A549 (cell line): ENCODE measurements around the gene ARHGAP32. TPM values are rescaled to one million over a fixed set of nuclear protein-coding genes. Genes with fewer than 3 reads are reported as not detected.
A peak's percentile ranks its signal among the peaks of the same experiment; 100 is the strongest.

ENCODE experiments used
- ATAC-seq, 2 experiments: fragments of 200-7000 bp in 1 of 2; fragments of >200 bp in 1 of 2; cut with Nextera tagmentation in 1 of 2; cut with Tn5 transposase in 1 of 2; 3 replicates each; pipeline versions ENCODE4 v1.8.0 to v1.9.1; 2018 to 2020; ENCODE audit warnings: mild to moderate bottlenecking in 1 of 2, moderate library complexity in 1 of 2
- CTCF ChIA-PET: fragments of 300-600 bp; sonication (Branson Sonifier 250); formaldehyde crosslinking; extraction: SDS; loops from one replicate; lab custom pipeline; 2021; ENCODE audit warnings: antibody characterized with exemption, inconsistent platforms; lab: Yijun Ruan, JAX
- POLR2A ChIA-PET: fragments of 350-600 bp; formaldehyde crosslinking; extraction: SDS; loops from one replicate; lab custom pipeline; 2021; ENCODE audit warnings: antibody characterized with exemption, inconsistent platforms; lab: Yijun Ruan, JAX
- DNase-seq, 2 experiments: peaks; one replicate each; pipeline versions ENCODE4 v3.0.0 to v3.0.0-alpha.2; 2011 to 2016; ENCODE audit warnings: low read depth in 1 of 2, low spot score in 1 of 2
- FAIRE-seq: peaks from 2 replicates; lab custom pipeline; 2011; peaks lifted over from hg19 to GRCh38; lab: Jason Lieb, UNC
- H3K27ac ChIP-seq, 2 experiments: fragments of >200 bp; sonication (Bioruptor Twin); formaldehyde crosslinking; 3 replicates each; pipeline ENCODE4 v1.5.1; 2016 to 2017
- H3K4me1 ChIP-seq: fragments of >200 bp; sonication (Bioruptor Twin); formaldehyde crosslinking; 3 replicates; pipeline ENCODE4 v1.6.1; 2016
- H3K4me2 ChIP-seq: fragments of >200 bp; sonication (Bioruptor Twin); formaldehyde crosslinking; 3 replicates; pipeline ENCODE4 v1.6.1; 2016
- H3K4me3 ChIP-seq: fragments of >200 bp; sonication (Bioruptor Twin); formaldehyde crosslinking; 3 replicates; pipeline ENCODE4 v1.5.1; 2016
- H3K9me3 ChIP-seq: fragments of >200 bp; sonication (Bioruptor Twin); formaldehyde crosslinking; 3 replicates; pipeline ENCODE4 v1.6.1; 2016
- BHLHE40 ChIP-seq: IDR thresholded peaks from 2 replicates; pipeline ENCODE4 v1.6.1; 2012; ENCODE audit warnings: low read depth, low read length, inconsistent platforms
- CBX2 ChIP-seq: fragments of 200-600 bp; sonication (generic); IDR thresholded peaks from 2 replicates; pipeline ENCODE4 v1.6.1; 2016; ENCODE audit warnings: low read depth, mild to moderate bottlenecking, borderline replicate concordance
- CBX8 ChIP-seq: fragments of 200-600 bp; sonication (generic); IDR thresholded peaks from 2 replicates; pipeline ENCODE4 v1.6.1; 2016
- CEBPB ChIP-seq, 2 experiments: fragments of >200 bp in 1 of 2; sonication (Bioruptor Twin) in 1 of 2; formaldehyde crosslinking in 1 of 2; IDR thresholded peaks; 2 replicates each; pipeline ENCODE4 v1.6.1; 2012 to 2016
- CHD2 ChIP-seq: fragments of 150-350 bp; IDR thresholded peaks from 2 replicates; pipeline ENCODE4 v1.6.1; 2014; ENCODE audit warnings: low read length; ENCODE audit not compliant: partially characterized antibody
- CTCF ChIP-seq: fragments of >200 bp; sonication (Bioruptor Twin); formaldehyde crosslinking; IDR thresholded peaks from 3 replicates; pipeline ENCODE4 v1.5.1; 2016
- ELK1 ChIP-seq: fragments of 150-350 bp; IDR thresholded peaks from 2 replicates; pipeline ENCODE4 v1.6.1; 2014; ENCODE audit warnings: low read depth, mild to moderate bottlenecking, low read length
- GATA3 ChIP-seq: IDR thresholded peaks from 2 replicates; pipeline ENCODE4 v1.6.1; 2012; ENCODE audit warnings: borderline replicate concordance
- HDAC2 ChIP-seq: fragments of 200-600 bp; sonication (generic); IDR thresholded peaks from 2 replicates; pipeline ENCODE4 v1.6.1; 2016
- HEYL ChIP-seq: fragments of 250-450 bp; sonication (Bioruptor Pico); IDR thresholded peaks from 2 replicates; pipeline ENCODE4 v1.8.0; 2021; ENCODE audit warnings: mild to moderate bottlenecking, moderate library complexity
- HOXA7 ChIP-seq: fragments of 250-450 bp; sonication (Bioruptor Pico); IDR thresholded peaks from 2 replicates; pipeline ENCODE4 v1.5.0; 2020; ENCODE audit warnings: mild to moderate bottlenecking, moderate library complexity
- HOXB13 ChIP-seq: fragments of 250-450 bp; sonication (Bioruptor Pico); IDR thresholded peaks from 2 replicates; pipeline ENCODE4 v1.5.0; 2020; ENCODE audit warnings: low read depth, mild to moderate bottlenecking, moderate library complexity
- JUNB ChIP-seq: fragments of >200 bp; sonication (Bioruptor Twin); formaldehyde crosslinking; IDR thresholded peaks from 2 replicates; pipeline ENCODE4 v1.6.1; 2016
- MAFK ChIP-seq: fragments of 450-650 bp; IDR thresholded peaks from 2 replicates; pipeline ENCODE4 v1.6.1; 2014; ENCODE audit not compliant: partially characterized antibody
- MAZ ChIP-seq: fragments of 150-350 bp; IDR thresholded peaks from 2 replicates; pipeline ENCODE4 v1.6.1; 2014; ENCODE audit warnings: antibody characterized with exemption, low read depth, low read length, borderline replicate concordance
- NFE2L2 ChIP-seq: fragments of 150-350 bp; conservative IDR thresholded peaks from 2 replicates; pipeline ENCODE4 v1.6.1; 2014; ENCODE audit warnings: low read length
- NR3C1 ChIP-seq: fragments of >200 bp; sonication (Bioruptor Twin); formaldehyde crosslinking; IDR thresholded peaks from 3 replicates; pipeline ENCODE4 v1.6.1; 2017
- PBX3 ChIP-seq: IDR thresholded peaks from 2 replicates; pipeline ENCODE4 v1.6.1; 2012
- POLR2A ChIP-seq: IDR thresholded peaks from 2 replicates; pipeline ENCODE4 v1.6.1; 2012; ENCODE audit warnings: mild to moderate bottlenecking, low read length
- REST ChIP-seq: fragments of 200-600 bp; sonication (generic); IDR thresholded peaks from 2 replicates; pipeline ENCODE4 v1.6.1; 2016; ENCODE audit warnings: antibody characterized with exemption, mild to moderate bottlenecking, moderate library complexity
- RNF2 ChIP-seq: fragments of 200-600 bp; sonication (generic); IDR thresholded peaks from 2 replicates; pipeline ENCODE4 v1.6.1; 2016; ENCODE audit warnings: low read depth, mild to moderate bottlenecking, antibody characterized with exemption, moderate library complexity, borderline replicate concordance
- SREBF2 ChIP-seq: fragments of 450-650 bp; IDR thresholded peaks from 2 replicates; pipeline ENCODE4 v1.6.1; 2014; ENCODE audit warnings: mild to moderate bottlenecking, moderate library complexity
- TP53 ChIP-seq: fragments of 250-450 bp; sonication (Bioruptor Pico); IDR thresholded peaks from 2 replicates; pipeline ENCODE4 v1.5.0; 2021; ENCODE audit warnings: mild to moderate bottlenecking, moderate library complexity
- ZFP36 ChIP-seq: fragments of 450-650 bp; IDR thresholded peaks from 2 replicates; pipeline ENCODE4 v1.6.1; 2014; ENCODE audit warnings: borderline replicate concordance; ENCODE audit not compliant: partially characterized antibody
- WGBS: methylation state at CpG from one replicate; pipeline ENCODE4 v1.1.6; 2017; ENCODE audit errors: missing lambda C conversion rate; 5-methylcytosine and 5-hydroxymethylcytosine counted together
- polyA plus RNA-seq, 4 experiments: library from polyadenylated mRNA; depleted of rRNA in 3 of 4; stranded (reverse); fragments of >200 nt; fragmentation: RNase III in 1 of 4; extraction: RNeasy Plus Mini Kit Qiagen cat#74134 plus additional on column Dnase treatment in 1 of 4; gene quantifications; 2 replicates in 3 of 4; 3 replicates in 1 of 4; pipeline ENCODE4 v1.2.3, GENCODE V29; 2011 to 2017

Gene ARHGAP32
- polyA plus RNA-seq, 2 of the 4 experiments (the other 2 are of a cell fraction), result 4.4 to 9.0 TPM

GRCh38 chr11:129223701-129224149 lies 31.6 kb upstream of the ARHGAP32 start:
- no peak for FAIRE-seq
- ChIA-PET CTCF (no interaction called here), POLR2A (no interaction called here)
- no peak for ATAC-seq
- Histone ChIP-seq H3K4me2 (no peak overlapping the region), H3K4me3 (no peak overlapping the region), H3K9me3 (peaks cover 3% of the 10 kb centered on the region; the same call in 2 of the 3 replicates), H3K27ac (no peak overlapping the region), H3K4me1 (peaks cover 6% of the 10 kb centered on the region; the same call in 2 of the 3 replicates)
- TF ChIP-seq NR3C1 (no peak), PBX3 (no peak), HEYL (CRISPR knock-in tag) (no peak), MAZ (no peak), GATA3 (no peak), ELK1 (no peak), REST (no peak), BHLHE40 (no peak), NFE2L2 (no peak), CBX2 (no peak), CBX8 (no peak), TP53 (CRISPR knock-in tag) (no peak), CEBPB (IDR thresholded peaks at IDR 0.05) (no peak), CHD2 (no peak), HOXA7 (CRISPR knock-in tag) (no peak), RNF2 (no peak), CTCF (no peak)
- no peak for DNase-seq
- 79% methylated on average over 2 of the region's 2 CpGs for WGBS

GRCh38 chr11:129223260-129223659 lies 31.1 kb upstream of the ARHGAP32 start:
- CTCF ChIA-PET, result no interaction called here
- H3K4me2 ChIP-seq, result 0 out of 3 replicates have a peak overlapping the region, but pooled peaks have one; percentile 7
- TF ChIP-seq GATA3, result no peak
- TF ChIP-seq HOXB13 (CRISPR knock-in tag), result no peak
- no peak for TF ChIP-seq SREBF2
- TF ChIP-seq MAFK, result no peak
- TF ChIP-seq HDAC2, result no peak
- TF ChIP-seq ZFP36, result no peak
- no peak for TF ChIP-seq ELK1
- no peak for TF ChIP-seq POLR2A
- no peak for TF ChIP-seq JUNB
- WGBS, result 92% methylated on average over 1 of the region's 1 CpG
- H3K4me1 ChIP-seq, result peaks cover 6% of the 10 kb centered on the region; the same call in 2 of the 3 replicates
- no peak overlapping the region for H3K4me3 ChIP-seq
- ATAC-seq, result no peak
- no peak for DNase-seq
- H3K27ac ChIP-seq, result no peak overlapping the region
- FAIRE-seq, result no peak
- peaks cover 3% of the 10 kb centered on the region; the same call in 2 of the 3 replicates for H3K9me3 ChIP-seq
- POLR2A ChIA-PET, result no interaction called here
